ENCODE results near the gene NADSYN1. TPM values are rescaled to one million over a fixed set of nuclear protein-coding genes. Genes with fewer than 3 reads are reported as not detected.

Gene NADSYN1
- total RNA-seq, 1 donor from 2014 or later = 87.9 TPM

GRCh38 chr11:71441251-71441650 lies 11.8 kb upstream of the NADSYN1 start:
- no peaks in the 10 kb centered on the region for H3K27me3 ChIP-seq (ENCODE audit: insufficient read depth, low read length)
- H3K4me3 ChIP-seq (ENCODE audit: insufficient read depth, low read depth, low read length) = no peak overlapping the region
- peaks cover 32% of the 10 kb centered on the region for H3K36me3 ChIP-seq (ENCODE audit: insufficient read depth, low read length)
- no peak overlapping the region for H3K27ac ChIP-seq (ENCODE audit: low read depth, low read length)
- no peaks in the 10 kb centered on the region for H3K9me3 Mint-ChIP-seq (ENCODE audit: unreplicated experiment)
- TF ChIP-seq CTCF (IDR thresholded peaks at IDR 0.05; ENCODE audit: insufficient read depth, low read depth, low read length) (no peak), EZH2 (IDR thresholded peaks at IDR 0.05; ENCODE audit: insufficient read depth, low read length) (no peak)
- no peak overlapping the region for H3K4me2 ChIP-seq (ENCODE audit: low read length)
- no peaks in the 10 kb centered on the region for H3K9me3 ChIP-seq (ENCODE audit: insufficient read depth, low read depth, low read length)
- H3K27ac Mint-ChIP-seq (ENCODE audit: unreplicated experiment) = peak overlapping the region; percentile 58
- FAIRE-seq (no peak), DNase-seq (ENCODE audit: low read depth) (no peak)
- H3K9ac ChIP-seq (ENCODE audit: low read length) = no peak overlapping the region
- H3K4me3 Mint-ChIP-seq (ENCODE audit: unreplicated experiment) = no peak overlapping the region
- H2AFZ ChIP-seq (ENCODE audit: low read depth, low read length) = no peak overlapping the region
- no peaks in the 10 kb centered on the region for H3K4me1 Mint-ChIP-seq (ENCODE audit: low read depth, unreplicated experiment)
- H3K4me1 ChIP-seq (ENCODE audit: insufficient read depth, low read length) = no peaks in the 10 kb centered on the region
- peaks cover 34% of the 10 kb centered on the region for H3K36me3 Mint-ChIP-seq (ENCODE audit: low read depth, unreplicated experiment)
- no peaks in the 10 kb centered on the region for H3K27me3 Mint-ChIP-seq (ENCODE audit: low read depth, unreplicated experiment)
- H4K20me1 ChIP-seq (ENCODE audit: insufficient read depth, low read length) = peaks cover 18% of the 10 kb centered on the region
- H3K79me2 ChIP-seq (ENCODE audit: insufficient read depth, low read length) = no peaks in the 10 kb centered on the region

GRCh38 chr11:71442123-71442522 lies 10.9 kb upstream of the NADSYN1 start:
- no peak overlapping the region for H3K4me3 Mint-ChIP-seq (ENCODE audit: unreplicated experiment)

More at GRCh38 chr11:71442123-71442522, 10.9 kb upstream of the NADSYN1 start:
- DNase-seq (ENCODE audit: low read depth) (no peak), FAIRE-seq (no peak)
- Histone ChIP-seq H3K4me1 (ENCODE audit: insufficient read depth, low read length) (no peaks in the 10 kb centered on the region), H3K27me3 (ENCODE audit: insufficient read depth, low read length) (no peaks in the 10 kb centered on the region), H3K4me3 (ENCODE audit: insufficient read depth, low read depth, low read length) (no peak overlapping the region), H2AFZ (ENCODE audit: low read depth, low read length) (no peak overlapping the region), H3K36me3 (ENCODE audit: insufficient read depth, low read length) (peaks cover 32% of the 10 kb centered on the region), H3K79me2 (ENCODE audit: insufficient read depth, low read length) (no peaks in the 10 kb centered on the region), H4K20me1 (ENCODE audit: insufficient read depth, low read length) (peaks cover 24% of the 10 kb centered on the region), H3K27ac (ENCODE audit: low read depth, low read length) (no peak overlapping the region), H3K9me3 (ENCODE audit: insufficient read depth, low read depth, low read length) (no peaks in the 10 kb centered on the region), H3K9ac (ENCODE audit: low read length) (no peak overlapping the region), H3K4me2 (ENCODE audit: low read length) (no peak overlapping the region)
- Mint-ChIP-seq H3K4me1 (ENCODE audit: low read depth, unreplicated experiment) (no peaks in the 10 kb centered on the region), H3K36me3 (ENCODE audit: low read depth, unreplicated experiment) (peaks cover 34% of the 10 kb centered on the region), H3K9me3 (ENCODE audit: unreplicated experiment) (no peaks in the 10 kb centered on the region), H3K27me3 (ENCODE audit: low read depth, unreplicated experiment) (no peaks in the 10 kb centered on the region), H3K27ac (ENCODE audit: unreplicated experiment) (no peak overlapping the region)
- TF ChIP-seq CTCF (IDR thresholded peaks at IDR 0.05; ENCODE audit: insufficient read depth, low read depth, low read length) = no peak
- no peak for TF ChIP-seq EZH2 (IDR thresholded peaks at IDR 0.05; ENCODE audit: insufficient read depth, low read length)

All from astrocyte (in vitro differentiated cells and primary cell).